ENCODE measurements around the gene LRMDA.

LRMDA gene

GRCh38 chr10:76436981-76437380 is 1005.6 kb downstream of the LRMDA start:
- DNase-seq, result no peak

- DNase-seq, result no peak
These were observed 1009.0 kb downstream of the LRMDA start for GRCh38 chr10:76440426-76440825.

- no peak for DNase-seq
These were observed 1010.7 kb downstream of the LRMDA start for GRCh38 chr10:76442113-76442512.

DNA sequence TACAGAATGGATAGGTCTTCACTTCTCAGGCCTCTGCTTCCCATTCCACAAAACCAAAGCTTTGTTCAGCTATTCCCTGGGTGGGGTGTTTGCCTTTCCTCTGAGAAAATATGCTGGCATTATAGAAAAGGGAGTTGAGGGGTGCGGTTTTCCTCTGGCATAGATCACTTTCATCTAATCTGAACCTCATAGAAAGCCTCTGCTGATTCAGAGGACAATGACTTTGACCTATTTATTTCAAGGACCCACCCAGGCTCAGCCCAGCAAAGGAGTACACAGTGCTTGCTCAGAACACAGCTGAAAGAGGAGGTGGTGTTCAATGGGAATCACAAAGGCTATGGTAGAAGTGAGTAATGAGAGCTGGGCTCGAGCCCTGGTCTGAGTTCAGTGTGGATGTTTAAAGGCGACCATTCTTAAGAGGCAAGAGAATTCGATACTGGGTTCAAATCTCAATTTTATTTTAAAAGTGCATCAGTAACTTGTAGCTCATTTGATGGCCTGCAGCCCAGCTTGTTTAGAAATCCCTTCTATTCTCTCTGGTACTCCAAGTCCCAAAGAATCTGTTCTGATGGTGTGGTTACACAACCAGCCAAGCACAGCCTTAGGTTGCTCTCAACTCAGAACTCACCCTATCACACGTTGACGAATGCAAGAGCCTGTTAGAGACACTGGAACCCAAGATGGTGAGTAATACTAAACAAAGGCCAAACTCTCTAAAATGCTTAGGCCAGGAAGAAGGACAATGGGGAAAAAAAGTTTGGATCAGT is 1012.8 kb downstream of the LRMDA start:
- DNase-seq, result no peak

DNA sequence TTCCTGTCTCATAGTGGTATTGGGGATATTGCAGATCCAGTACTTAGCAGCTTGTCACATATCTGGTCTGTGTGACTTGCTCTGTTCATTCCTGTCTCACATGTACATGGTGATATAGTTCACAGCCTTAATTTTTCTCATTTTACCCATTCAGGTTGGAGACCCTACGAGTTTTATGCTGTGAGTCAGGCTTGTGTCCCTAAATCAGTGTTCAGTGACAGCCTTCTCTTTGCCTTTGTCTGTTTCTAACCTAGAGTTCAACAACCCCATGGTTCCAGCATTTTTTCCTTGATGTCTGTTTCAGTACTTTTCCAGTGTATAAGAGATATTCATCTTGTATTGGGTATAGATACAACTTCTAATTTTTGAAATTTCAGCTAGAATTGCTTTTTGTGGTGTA is 1016.2 kb downstream of the LRMDA start:
- no peak for DNase-seq

- DNase-seq, result no peak
These were observed 1020.5 kb downstream of the LRMDA start for GRCh38 chr10:76451911-76452310.

GRCh38 chr10:76453332-76453731 is 1021.9 kb downstream of the LRMDA start:
- DNase-seq, result no peak

GRCh38 chr10:76453997-76454396 is 1022.6 kb downstream of the LRMDA start:
- DNase-seq, result no peak

GRCh38 chr10:76454506-76455140 is 1023.2 kb downstream of the LRMDA start:
- no peak for DNase-seq

DNA sequence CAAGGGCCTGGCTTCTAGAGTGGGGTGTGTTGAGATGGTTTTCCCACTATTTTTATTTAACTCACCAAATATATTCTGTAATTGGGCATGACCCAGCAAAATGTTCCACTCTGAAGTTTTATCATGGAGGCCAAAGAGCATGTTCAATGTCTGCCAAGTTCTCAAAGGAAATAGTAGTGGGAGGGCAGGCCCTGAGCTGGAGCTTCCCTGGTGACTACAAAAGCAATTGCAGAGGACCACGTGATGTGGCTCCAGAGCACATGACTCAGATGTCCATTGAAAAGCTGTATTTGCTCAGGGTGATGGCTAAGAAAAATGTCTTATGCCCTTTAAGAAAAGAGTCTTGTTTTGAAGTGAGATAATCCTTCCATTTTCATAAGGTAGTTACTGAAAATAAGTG is 1024.8 kb downstream of the LRMDA start:
- no peak for DNase-seq

- DNase-seq, result no peak
These were observed 1027.7 kb downstream of the LRMDA start for GRCh38 chr10:76459016-76459730.

DNA sequence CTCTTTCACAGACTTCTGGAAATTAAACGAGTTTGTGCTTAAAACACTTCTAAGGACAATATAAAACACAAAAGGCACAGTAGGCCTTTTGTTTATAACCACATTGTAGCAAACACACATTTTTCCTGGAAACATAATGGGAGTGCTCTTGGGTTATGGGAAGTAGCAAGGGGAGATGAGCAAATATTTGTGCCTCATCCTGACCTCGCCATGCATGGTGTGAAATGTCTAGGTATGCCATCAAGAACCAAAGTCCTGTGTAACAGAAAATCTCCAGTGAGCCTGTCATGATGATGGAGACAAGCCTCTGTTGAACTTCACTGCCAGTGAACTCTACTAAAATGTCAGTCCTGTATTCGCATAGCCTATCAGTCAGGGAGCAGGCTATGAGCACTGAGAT is 1029.6 kb downstream of the LRMDA start:
- no peak for DNase-seq

- DNase-seq, result no peak
These were observed 1031.7 kb downstream of the LRMDA start for GRCh38 chr10:76463111-76463510.

DNA sequence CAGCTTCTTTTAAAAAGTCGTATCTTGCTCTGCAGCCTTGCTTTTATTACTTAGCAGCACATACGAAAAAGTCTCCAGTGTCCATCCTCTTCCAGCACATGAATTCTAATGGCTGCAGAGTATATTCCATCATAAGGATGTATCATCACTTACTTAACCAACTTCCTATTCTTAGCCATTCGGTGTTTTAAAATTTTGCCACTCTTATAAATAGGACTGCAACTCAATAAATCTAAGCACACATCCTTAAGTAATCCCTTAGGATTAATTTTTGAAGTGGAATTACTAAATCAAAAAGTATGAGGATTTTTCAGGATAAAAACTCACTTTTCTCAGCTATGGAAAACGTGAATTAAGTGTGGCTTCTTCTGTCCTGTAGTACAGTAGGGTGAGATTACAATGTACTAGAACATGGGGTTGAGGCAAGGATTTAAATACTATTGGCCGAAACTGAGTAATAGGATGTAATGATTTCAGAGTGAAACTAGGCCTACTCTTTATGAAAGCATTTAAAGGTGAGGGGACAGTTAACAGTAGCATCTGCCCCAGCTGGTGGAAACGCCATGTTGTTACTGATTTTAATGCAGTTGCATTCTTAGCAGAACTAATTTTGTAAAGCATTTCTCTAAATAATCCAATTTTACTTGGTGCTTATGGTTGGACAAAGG is 1035.5 kb downstream of the LRMDA start:
- DNase-seq, result no peak

DNA sequence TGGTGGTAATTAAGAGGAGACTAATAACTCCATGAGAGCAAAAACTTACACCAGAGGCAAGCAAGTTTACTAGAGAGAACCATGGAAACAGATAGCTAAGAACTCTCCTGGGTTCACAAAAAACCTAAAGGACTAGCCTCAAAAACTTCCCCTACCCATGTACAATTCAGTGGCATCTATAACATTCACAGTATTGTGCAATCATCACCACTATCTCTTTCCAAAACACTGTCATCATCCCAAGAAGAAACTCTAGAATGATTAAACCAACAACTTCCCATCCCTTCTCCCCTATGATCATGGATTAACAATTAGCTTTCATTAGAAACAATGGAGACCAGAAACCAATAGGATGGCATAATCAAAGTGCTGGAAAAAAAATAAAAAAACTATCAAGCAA is 1038.3 kb downstream of the LRMDA start:
- no peak for DNase-seq

GRCh38 chr10:76479103-76479790 is 1047.8 kb downstream of the LRMDA start:
- no peak for DNase-seq

DNA sequence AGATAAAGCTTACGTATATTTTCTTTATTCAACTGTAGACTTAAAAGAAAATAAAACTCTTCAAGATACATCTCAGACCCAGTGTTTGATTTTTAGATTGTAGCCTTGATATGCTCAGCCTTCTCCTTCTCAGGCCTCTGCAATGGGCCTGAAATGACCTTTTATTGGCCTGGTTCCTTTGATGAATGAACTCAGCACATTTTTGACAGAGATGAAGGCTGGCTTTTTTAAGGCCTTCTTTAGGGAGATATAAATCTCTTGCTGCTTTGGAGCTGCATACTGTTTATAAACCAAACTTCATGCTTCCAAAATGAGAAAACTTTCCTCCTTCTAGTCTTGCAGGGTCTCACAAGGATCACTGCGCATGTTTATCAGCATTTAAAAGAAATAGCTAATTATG is 1049.8 kb downstream of the LRMDA start:
- DNase-seq, result no peak

DNA sequence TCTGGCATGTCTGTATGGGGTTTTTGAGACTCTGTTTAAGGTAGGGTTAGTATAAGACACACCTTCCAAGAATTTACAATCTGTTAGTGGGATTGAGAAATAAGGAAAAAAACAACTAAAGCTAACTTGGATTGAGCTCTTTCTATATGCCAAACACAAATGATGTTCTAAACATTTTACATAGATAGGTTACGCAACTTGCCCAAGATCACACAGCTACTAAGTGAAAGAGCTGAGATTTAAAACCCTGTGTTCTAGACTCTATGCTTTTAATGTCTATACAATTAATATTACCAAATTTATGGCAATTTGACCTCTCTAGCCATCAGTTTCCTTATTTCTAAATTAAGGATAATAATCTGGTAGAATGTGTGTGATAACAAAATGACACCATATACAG is 1056.2 kb downstream of the LRMDA start:
- no peak for DNase-seq

DNA sequence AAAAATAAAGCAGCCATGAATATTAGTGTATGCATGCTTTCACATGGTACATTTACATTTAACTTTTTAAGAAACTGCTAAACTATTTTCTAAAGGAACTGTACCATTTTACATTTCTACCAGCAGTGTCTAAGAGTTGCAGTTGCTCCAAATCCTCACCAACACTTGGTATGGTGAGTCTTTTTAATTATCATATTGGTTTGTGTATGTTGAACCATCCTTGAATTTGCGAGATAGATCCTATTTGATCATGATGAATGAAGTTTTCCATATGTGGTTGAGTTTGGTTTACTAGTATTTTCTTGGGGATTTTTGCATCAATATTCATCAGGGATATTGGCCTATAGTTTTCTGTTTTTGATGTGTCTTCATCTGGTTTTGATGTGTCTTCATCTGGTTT is 1057.2 kb downstream of the LRMDA start:
- no peak for DNase-seq

DNA sequence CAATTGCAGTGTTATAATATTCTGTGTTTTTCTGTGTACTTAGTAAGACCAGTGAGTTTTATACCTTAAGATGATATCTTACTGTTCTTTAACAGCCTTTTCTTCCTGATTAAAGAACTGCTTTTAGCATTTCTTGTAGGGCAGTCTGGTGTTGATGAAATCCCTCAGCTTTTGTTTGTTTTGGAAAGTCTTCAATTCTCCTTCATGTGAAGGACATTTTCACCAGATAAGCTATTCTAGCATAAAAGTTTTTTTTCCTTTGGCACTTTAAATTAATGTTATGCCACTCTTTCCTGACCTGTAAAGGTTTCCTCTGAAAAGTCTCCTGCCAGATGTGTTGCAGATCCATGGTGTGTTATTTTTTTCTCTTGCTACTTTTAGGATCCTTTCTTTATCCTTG is 1059.8 kb downstream of the LRMDA start:
- DNase-seq, result no peak

DNA sequence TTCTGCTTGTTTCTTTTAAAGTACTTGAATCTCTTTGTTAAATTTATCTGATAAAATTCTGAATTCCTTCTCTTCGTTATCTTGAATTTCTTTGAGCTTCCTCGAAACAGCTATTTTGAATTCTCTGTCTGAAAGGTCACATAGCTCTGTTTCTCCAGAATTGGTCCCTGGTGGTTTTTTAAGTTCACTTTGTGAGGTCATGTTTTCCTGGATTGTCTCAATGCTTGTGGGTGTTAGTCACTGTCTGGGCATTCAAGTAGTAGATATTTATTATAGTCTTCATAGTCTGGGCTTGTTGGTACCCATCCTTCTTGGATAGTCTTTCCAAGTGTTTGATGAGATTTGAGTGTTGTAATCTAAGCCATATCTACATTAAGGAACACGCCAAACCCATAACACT is 1060.6 kb downstream of the LRMDA start:
- DNase-seq, result no peak

GRCh38 chr10:76492678-76493472 is 1061.5 kb downstream of the LRMDA start:
- DNase-seq, result no peak

All from CD4-positive, alpha-beta T cell treated with Interleukin-10 for 1 hour (primary cell).